ENCODE measurements around the gene NXPE3. TPM values are rescaled to one million over a fixed set of nuclear protein-coding genes. Genes with fewer than 3 reads are reported as not detected.

NXPE3 gene
- total RNA-seq, 4 donors from 2014 or later, result 2.0 to 5.6 (median 2.7) TPM

DNA sequence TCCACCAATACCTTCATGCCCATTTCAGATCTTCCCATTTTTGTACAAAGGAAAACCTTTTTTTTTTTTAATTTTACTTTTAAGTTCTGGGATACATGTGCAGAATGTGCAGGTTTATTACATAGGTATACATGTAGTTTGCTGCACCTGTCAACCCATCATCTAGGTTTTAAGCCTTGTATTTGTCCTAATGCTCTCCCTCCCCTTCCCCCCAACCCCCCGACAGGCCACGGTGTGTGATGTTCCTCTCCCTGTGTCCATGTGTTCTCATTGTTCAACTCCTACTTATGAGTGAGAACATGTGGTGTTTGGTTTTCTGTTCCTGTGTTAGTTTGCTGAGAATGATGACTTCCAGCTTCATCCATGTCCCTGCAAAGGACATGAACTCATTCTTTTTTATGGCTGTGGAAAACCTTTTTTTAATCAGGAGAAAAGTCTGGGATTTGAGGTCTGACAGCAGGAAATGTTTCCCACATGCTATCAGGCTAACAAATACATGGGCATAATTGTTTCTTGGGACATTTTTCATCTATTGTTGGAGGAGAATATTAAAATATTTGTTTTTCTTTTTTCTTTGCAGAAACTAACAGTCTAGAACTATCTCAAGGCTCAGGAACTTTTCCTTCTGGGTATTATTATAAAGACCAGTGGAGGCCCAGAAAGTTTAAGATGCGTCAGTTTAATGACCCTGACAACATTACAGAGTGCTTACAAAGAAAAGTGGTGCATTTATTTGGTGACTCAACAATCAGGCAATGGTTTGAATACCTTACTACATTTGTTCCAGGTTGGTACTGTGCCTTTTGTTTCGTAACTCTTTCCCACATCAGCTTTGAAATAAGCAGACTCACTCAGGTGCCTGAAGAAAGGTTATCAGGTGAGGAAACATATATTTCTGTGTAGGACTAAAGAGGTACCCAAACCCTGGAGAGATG lies 37.5 kb downstream of the NXPE3 start:
- no peak for TF ChIP-seq CTCF (IDR thresholded peaks at IDR 0.05)
- TF ChIP-seq POLR2A (IDR thresholded peaks at IDR 0.05), result no peak
- DNase-seq (ENCODE audit: low spot score in 2 of 2), result no peak
- intact Hi-C loops (cut with DNase I; ENCODE audit: low total_unique reads), result no loop called here
- no peak overlapping the region for H3K4me3 ChIP-seq (ENCODE audit: low read depth, poor library complexity, severe bottlenecking)
- 41 to 52% methylated on average over 4 of the region's 4 CpGs for WGBS, 2 donors

- H3K4me3 ChIP-seq (ENCODE audit: low read depth, poor library complexity, severe bottlenecking), result no peak overlapping the region
- TF ChIP-seq POLR2A (IDR thresholded peaks at IDR 0.05) (no peak), CTCF (IDR thresholded peaks at IDR 0.05) (no peak)
- no peak for DNase-seq (ENCODE audit: low spot score in 2 of 2)
- intact Hi-C loops (cut with DNase I; ENCODE audit: low total_unique reads), result no loop called here
- 92% methylated on average over 5 of the region's 5 CpGs for WGBS, 2 donors
Measured at GRCh38 chr3:101817992-101818391, 39.0 kb downstream of the NXPE3 start.

DNA sequence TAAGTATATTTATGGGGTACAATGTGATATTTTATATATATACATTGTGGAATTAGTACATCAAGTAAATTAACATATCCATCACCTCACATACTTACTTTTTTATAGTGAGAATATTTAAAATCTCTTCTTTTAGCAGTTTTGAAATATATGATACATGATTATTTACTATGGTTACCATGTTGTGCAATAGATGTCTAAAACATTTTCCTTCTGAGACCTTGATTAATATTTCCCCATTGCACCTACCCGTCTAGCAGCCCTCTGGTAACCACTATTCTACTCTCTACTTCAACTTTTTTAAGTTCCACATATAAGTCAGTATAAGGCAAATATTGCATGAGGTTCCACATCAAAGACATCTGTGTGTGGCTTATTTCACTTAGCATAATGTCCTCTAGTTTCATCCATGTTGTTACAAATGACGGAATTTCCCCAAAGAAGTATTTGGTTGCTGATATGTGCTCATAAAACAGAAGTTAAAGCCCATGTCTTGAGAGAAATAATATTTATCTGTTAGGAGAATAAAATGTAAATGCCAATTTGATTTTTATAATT lies 40.7 kb downstream of the NXPE3 start:
- no peak overlapping the region for H3K4me3 ChIP-seq (ENCODE audit: low read depth, poor library complexity, severe bottlenecking)
- no peak for DNase-seq (ENCODE audit: low spot score in 2 of 2)
- intact Hi-C loops (cut with DNase I; ENCODE audit: low total_unique reads), result no loop called here
- WGBS, 2 donors, result 83 to 91% methylated on average over 2 of the region's 2 CpGs
- TF ChIP-seq CTCF (IDR thresholded peaks at IDR 0.05) (no peak), POLR2A (IDR thresholded peaks at IDR 0.05) (no peak)

GRCh38 chr3:101821503-101821902 lies 42.5 kb downstream of the NXPE3 start:
- no peak for TF ChIP-seq POLR2A (IDR thresholded peaks at IDR 0.05)
- no peak for TF ChIP-seq CTCF (IDR thresholded peaks at IDR 0.05)
- WGBS, 2 donors, result 97 to 98% methylated on average over 19 of the region's 19 CpGs
- no peak overlapping the region for H3K4me3 ChIP-seq (ENCODE audit: low read depth, poor library complexity, severe bottlenecking)
- intact Hi-C loops (cut with DNase I; ENCODE audit: low total_unique reads), result no loop called here
- no peak for DNase-seq (ENCODE audit: low spot score in 2 of 2)

- WGBS, 2 donors, result 62 to 67% methylated on average over 5 of the region's 5 CpGs
- intact Hi-C loops (cut with DNase I; ENCODE audit: low total_unique reads), result no loop called here
- TF ChIP-seq CTCF (IDR thresholded peaks at IDR 0.05), result no peak
- no peak for TF ChIP-seq POLR2A (IDR thresholded peaks at IDR 0.05)
Measured at GRCh38 chr3:101823525-101823924, 44.5 kb downstream of the NXPE3 start.

More at GRCh38 chr3:101823525-101823924, 44.5 kb downstream of the NXPE3 start:
- DNase-seq (ENCODE audit: low spot score in 2 of 2), result no peak
- no peak overlapping the region for H3K4me3 ChIP-seq (ENCODE audit: low read depth, poor library complexity, severe bottlenecking)
